ENCODE results near the gene NUDT21. TPM values are rescaled to one million over a fixed set of nuclear protein-coding genes. Genes with fewer than 3 reads are reported as not detected.
A peak's percentile ranks its signal among the peaks of the same experiment; 100 is the strongest.

The NUDT21 gene
- total RNA-seq, 2 donors from 2014 or later, result 9.2 to 24.6 TPM

DNA sequence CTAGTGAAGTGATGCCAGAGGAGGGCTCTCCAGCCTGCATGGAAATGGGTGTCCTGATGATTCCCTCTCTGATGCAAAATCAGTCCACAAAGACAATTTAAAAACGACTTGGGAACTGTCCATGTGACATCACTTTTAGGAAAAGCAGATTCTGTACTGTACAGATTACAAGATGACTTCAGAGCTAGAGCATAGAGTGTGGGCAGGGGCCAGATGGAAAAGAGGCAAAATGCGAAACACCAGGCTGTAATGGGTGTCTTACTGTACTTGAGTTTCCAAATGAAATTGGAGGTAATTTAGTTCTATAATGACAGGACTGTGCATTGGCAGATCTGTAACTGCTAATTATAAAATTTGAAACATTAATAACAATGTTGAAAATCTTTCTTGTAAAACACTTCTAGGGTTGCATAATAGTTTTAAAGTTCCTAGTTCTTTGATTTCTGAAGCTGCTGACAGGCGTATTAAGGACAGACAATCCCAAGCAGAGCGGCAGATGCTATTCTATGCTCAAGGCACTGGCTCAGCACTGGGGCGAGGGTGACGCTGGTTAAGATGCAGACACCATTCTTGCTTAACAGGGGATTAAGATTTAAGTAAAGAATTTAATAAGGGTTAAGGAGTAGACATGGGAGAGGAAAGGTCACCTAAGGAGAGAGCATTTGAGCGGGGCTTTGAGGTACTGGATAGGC is 29.8 kb upstream of the NUDT21 start:
- Histone ChIP-seq H3K9me3 (no peaks in the 10 kb centered on the region), H3K36me3 (replicated peaks in 1 of 2; ENCODE audit: insufficient read depth in 1 of 2, low read depth in 2 of 2) (peaks cover 0 to 14% of the 10 kb centered on the region in 2 donors), H3K27me3 (no peaks in the 10 kb centered on the region), H3K4me1 (no peaks in the 10 kb centered on the region), H3K4me3 (no peak overlapping the region), H3K27ac (no peak overlapping the region)
- DNase-seq (no peak), ATAC-seq (no peak)
- WGBS, 2 donors, result 83% methylated on average over 7 of the region's 7 CpGs
- intact Hi-C loops (cut with DNase I), result no loop called here
- no peak for TF ChIP-seq POLR2A (IDR thresholded peaks at IDR 0.05)
- TF ChIP-seq, protein P1, sequence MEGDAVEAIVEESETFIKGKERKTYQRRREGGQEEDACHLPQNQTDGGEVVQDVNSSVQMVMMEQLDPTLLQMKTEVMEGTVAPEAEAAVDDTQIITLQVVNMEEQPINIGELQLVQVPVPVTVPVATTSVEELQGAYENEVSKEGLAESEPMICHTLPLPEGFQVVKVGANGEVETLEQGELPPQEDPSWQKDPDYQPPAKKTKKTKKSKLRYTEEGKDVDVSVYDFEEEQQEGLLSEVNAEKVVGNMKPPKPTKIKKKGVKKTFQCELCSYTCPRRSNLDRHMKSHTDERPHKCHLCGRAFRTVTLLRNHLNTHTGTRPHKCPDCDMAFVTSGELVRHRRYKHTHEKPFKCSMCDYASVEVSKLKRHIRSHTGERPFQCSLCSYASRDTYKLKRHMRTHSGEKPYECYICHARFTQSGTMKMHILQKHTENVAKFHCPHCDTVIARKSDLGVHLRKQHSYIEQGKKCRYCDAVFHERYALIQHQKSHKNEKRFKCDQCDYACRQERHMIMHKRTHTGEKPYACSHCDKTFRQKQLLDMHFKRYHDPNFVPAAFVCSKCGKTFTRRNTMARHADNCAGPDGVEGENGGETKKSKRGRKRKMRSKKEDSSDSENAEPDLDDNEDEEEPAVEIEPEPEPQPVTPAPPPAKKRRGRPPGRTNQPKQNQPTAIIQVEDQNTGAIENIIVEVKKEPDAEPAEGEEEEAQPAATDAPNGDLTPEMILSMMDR (IDR thresholded peaks at IDR 0.05), result no peak

DNA sequence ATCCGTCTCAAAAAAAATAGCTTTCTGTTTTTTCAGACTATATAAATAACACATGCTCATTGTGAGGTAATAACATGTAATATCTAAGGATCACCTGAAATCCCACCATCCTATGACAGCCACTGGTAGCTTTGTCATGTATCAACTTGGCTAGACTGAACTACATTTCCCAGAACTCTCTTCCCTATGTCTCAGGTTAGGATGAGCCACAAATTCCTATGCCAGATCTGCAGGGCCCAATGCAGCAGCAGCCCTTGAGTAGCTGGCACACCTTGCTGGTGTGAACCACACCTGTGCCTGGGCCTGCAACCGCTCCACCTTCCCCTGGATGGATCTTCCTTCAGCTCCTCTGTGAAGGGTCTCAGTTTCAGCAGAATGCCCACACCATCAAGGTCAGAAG is 28.3 kb upstream of the NUDT21 start:
- no peak for TF ChIP-seq POLR2A (IDR thresholded peaks at IDR 0.05)
- TF ChIP-seq, protein P1 (IDR thresholded peaks at IDR 0.05), result no peak
- Histone ChIP-seq H3K4me1 (no peaks in the 10 kb centered on the region), H3K9me3 (no peaks in the 10 kb centered on the region), H3K27ac (no peak overlapping the region), H3K27me3 (no peaks in the 10 kb centered on the region), H3K4me3 (no peak overlapping the region), H3K36me3 (replicated peaks in 1 of 2; ENCODE audit: insufficient read depth in 1 of 2, low read depth in 2 of 2) (peaks cover 0 to 18% of the 10 kb centered on the region in 2 donors)
- DNase-seq, result no peak
- ATAC-seq, result no peak
- intact Hi-C loops (cut with DNase I), result no loop called here
- 84 to 96% methylated on average over 2 of the region's 2 CpGs for WGBS, 2 donors

DNA sequence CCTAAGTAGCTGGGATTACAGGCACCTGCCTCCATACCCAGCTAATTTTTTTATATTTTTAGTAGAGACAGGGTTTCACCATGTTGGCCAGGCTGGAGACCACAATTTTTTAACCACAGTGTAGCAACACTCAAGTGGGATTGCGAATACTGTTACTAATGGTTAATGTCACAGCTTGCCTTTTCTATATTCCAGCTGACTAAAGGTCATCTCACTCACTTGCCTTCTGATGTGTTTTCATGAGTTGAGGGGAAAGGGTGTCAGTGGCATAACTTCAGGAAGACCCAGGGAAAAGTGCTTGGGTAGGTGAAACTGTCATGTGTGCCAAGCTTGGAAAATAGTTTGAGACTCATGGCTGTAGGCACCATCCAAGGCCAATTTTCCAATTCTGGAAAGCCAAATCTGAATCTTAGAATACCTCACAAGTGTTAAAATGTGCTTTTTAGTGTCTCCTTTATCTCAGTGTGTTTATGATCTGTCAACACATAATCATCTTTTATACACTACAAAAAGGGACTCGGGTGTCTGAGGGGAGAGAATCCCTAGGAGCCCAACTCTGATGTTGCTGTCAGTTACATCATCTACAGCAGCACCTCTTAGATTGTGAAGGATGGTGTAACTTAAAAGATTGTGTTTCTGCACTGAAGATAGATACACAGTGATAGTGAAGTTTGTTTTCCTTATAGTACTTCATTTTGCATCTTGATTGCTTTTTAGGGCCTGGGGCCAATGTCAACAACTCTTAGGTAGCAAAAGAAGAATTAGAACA is 27.3 kb upstream of the NUDT21 start:
- ATAC-seq (no peak), DNase-seq (no peak)
- intact Hi-C loops (cut with DNase I), result no loop called here
- 82 to 93% methylated on average over 2 of the region's 2 CpGs for WGBS, 2 donors
- H3K27me3 ChIP-seq, result no peaks in the 10 kb centered on the region
- H3K9me3 ChIP-seq, result no peaks in the 10 kb centered on the region
- H3K4me1 ChIP-seq, result no peaks in the 10 kb centered on the region
- H3K27ac ChIP-seq, result no peak overlapping the region
- peaks cover 0 to 17% of the 10 kb centered on the region in 2 donors for H3K36me3 ChIP-seq (replicated peaks in 1 of 2; ENCODE audit: insufficient read depth in 1 of 2, low read depth in 2 of 2)
- TF ChIP-seq, protein P1 (IDR thresholded peaks at IDR 0.05), result no peak
- TF ChIP-seq POLR2A (IDR thresholded peaks at IDR 0.05), result no peak
- H3K4me3 ChIP-seq, result no peak overlapping the region

DNA sequence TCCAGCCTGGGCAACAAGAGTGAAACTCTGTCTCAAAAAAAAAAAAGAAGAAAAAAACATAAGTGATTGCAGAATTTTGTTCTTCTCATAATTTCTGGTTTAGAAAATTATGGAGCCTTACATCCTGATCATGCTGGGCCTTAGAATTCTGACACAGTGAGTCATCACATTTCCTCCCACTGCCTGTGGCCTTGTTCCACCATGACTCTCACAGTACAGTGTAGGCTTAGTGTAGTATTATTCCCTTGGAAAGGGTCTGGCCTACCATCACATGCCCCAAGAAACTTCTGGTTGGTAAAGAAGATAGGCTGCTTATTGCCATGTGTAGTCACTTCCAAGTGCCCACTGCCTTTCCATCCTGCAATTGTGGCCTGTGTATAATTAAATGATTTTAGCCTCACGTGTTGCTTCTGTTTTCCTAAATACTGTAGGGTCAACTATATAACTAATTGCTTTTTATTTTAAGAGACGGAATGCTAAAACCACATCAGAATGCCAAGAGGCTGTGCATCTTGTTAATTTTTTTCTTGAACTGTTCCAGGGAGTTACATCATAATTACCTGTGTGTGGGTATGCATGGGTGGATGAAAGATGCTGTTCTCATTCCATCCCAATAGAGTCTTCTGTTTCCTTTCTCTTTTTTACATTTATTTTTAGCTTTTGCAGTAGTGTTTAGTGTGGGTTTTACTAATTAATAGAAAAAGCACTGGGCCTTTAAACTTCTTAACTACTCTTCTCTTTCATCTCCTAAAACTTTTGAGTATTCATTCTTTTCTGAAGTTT is 26.2 kb upstream of the NUDT21 start:
- H3K9me3 ChIP-seq, result no peaks in the 10 kb centered on the region
- no peaks in the 10 kb centered on the region for H3K4me1 ChIP-seq
- no peak overlapping the region for H3K4me3 ChIP-seq
- intact Hi-C loops (cut with DNase I), result no loop called here
- no peak overlapping the region for H3K27ac ChIP-seq
- no peaks in the 10 kb centered on the region for H3K27me3 ChIP-seq
- ATAC-seq (no peak), DNase-seq (peak in 1 of 4 donors; percentile 8)
- H3K36me3 ChIP-seq (replicated peaks in 1 of 2; ENCODE audit: insufficient read depth in 1 of 2, low read depth in 2 of 2), result peaks cover 0 to 22% of the 10 kb centered on the region in 2 donors
- no peak for TF ChIP-seq POLR2A (IDR thresholded peaks at IDR 0.05)
- TF ChIP-seq, protein P1 (IDR thresholded peaks at IDR 0.05), result no peak
- WGBS, 2 donors, result 85 to 86% methylated on average over 2 of the region's 2 CpGs
